Measurements from ENCODE around the gene TXNL4B. TPM values are rescaled to one million over a fixed set of nuclear protein-coding genes. Genes with fewer than 3 reads are reported as not detected.

TXNL4B gene
- 7.7 TPM for total RNA-seq (2021; ENCODE audit: unreplicated experiment)
- polyA plus RNA-seq (2012; ENCODE audit: insufficient read length): 3.5 TPM
- Bru-seq, nascent RNA: percentile 60 among the genes with signal in this experiment
- percentile 68 among the genes with signal in this experiment for BruChase-seq, experiment 1, labeled RNA remaining after a 2-hour chase
- BruChase-seq, experiment 2, labeled RNA remaining after a 6-hour chase: percentile 57 among the genes with signal in this experiment
- long read RNA-seq, transcript TXNL4B-201 (4 exons, 2,556 nt): major isoform, 12 of 18 reads
- long read RNA-seq, partial matches to known transcripts: 0 of 18 reads
- long read RNA-seq, other reads (novel, unspliced or antisense): 6 of 18 reads

GRCh38 chr16:72093448-72094265, at the start of gene TXNL4B, which contains the start of gene DHX38:
TSS of gene TXNL4B (minus strand) at chr16:72093620. CDS start at chr16:72090749, 2,871 bp downstream.
TSS of gene DHX38 (plus strand) at chr16:72093847. CDS start at chr16:72096158, 2,311 bp downstream.
- DNase-seq (ENCODE audit: low read depth, low spot score): peak; percentile 95
- ATAC-seq: peak; percentile 99
- Histone ChIP-seq H3K36me3 (ENCODE audit: control insufficient read depth, insufficient read depth, low read length) (peaks cover 12% of the 10 kb centered on the region), H3K4me1 (ENCODE audit: control insufficient read depth, insufficient read depth, low read length) (peaks cover 15% of the 10 kb centered on the region), H3K4me3 (ENCODE audit: low read depth in 2 of 2, low read length in 2 of 2) (peak within 1 kb of the TSS; percentile 83 to 99), H3K27ac (ENCODE audit: low read length) (peak within 1 kb of the TSS; percentile 91), H3K27me3 (ENCODE audit: control insufficient read depth, insufficient read depth, low read length) (no peaks in the 10 kb centered on the region), H3K9me3 (ENCODE audit: control insufficient read depth, insufficient read depth, low read depth, low read length) (no peaks in the 10 kb centered on the region)
- intact Hi-C loops (cut with micrococcal nuclease; ENCODE audit: unreplicated experiment): no loop called here
- ChIA-PET POLR2A (no interaction called here), CTCF (interaction anchor here (0.6 kb wide), 1 partner anchor 404 kb away, joined by 3 read pairs; no protein-coding TSS in a partner anchor)
- TF ChIP-seq CTCF (IDR thresholded peaks at IDR 0.05) (no peak), POLR2AphosphoS5 (IDR thresholded peaks at IDR 0.05; ENCODE audit: low read depth, low read length) (peak; percentile 73), TCF7L2 (IDR thresholded peaks at IDR 0.05; ENCODE audit: low read depth, low read length) (peak; percentile 72), REST (IDR thresholded peaks at IDR 0.05; ENCODE audit: insufficient read depth in 1 of 2, low read depth in 2 of 2, low read length in 1 of 2) (no peak), SIN3A (IDR thresholded peaks at IDR 0.05; ENCODE audit: borderline replicate concordance, insufficient read depth, low read depth, low read length) (no peak)
- BruUV-seq (replicated peaks): no TSS peak
- in situ Hi-C loops (cut with HindIII; ENCODE audit: low pct_unique_long_range_greater_than_20kb, low sequenced_read_pairs): no loop called here

GRCh38 chr16:72142476-72142875, 49.1 kb upstream of the TXNL4B start:
- no peaks in the 10 kb centered on the region for H3K36me3 ChIP-seq (ENCODE audit: control insufficient read depth, insufficient read depth, low read length)
- H3K4me3 ChIP-seq (ENCODE audit: low read depth in 2 of 2, low read length in 2 of 2): no peak overlapping the region
- ChIA-PET CTCF (no interaction called here), POLR2A (no interaction called here)
- intact Hi-C loops (cut with micrococcal nuclease; ENCODE audit: unreplicated experiment) (no loop called here), in situ Hi-C loops (cut with HindIII; ENCODE audit: low pct_unique_long_range_greater_than_20kb, low sequenced_read_pairs) (no loop called here)
- ATAC-seq (no peak), DNase-seq (ENCODE audit: low read depth, low spot score) (no peak)
- no peaks in the 10 kb centered on the region for H3K4me1 ChIP-seq (ENCODE audit: control insufficient read depth, insufficient read depth, low read length)
- H3K27me3 ChIP-seq (ENCODE audit: control insufficient read depth, insufficient read depth, low read length): no peaks in the 10 kb centered on the region
- H3K9me3 ChIP-seq (ENCODE audit: control insufficient read depth, insufficient read depth, low read depth, low read length): no peaks in the 10 kb centered on the region
- TF ChIP-seq SIN3A (IDR thresholded peaks at IDR 0.05; ENCODE audit: borderline replicate concordance, insufficient read depth, low read depth, low read length) (no peak), REST (IDR thresholded peaks at IDR 0.05; ENCODE audit: insufficient read depth in 1 of 2, low read depth in 2 of 2, low read length in 1 of 2) (no peak), CTCF (IDR thresholded peaks at IDR 0.05) (no peak), TCF7L2 (IDR thresholded peaks at IDR 0.05; ENCODE audit: low read depth, low read length) (no peak), POLR2AphosphoS5 (IDR thresholded peaks at IDR 0.05; ENCODE audit: low read depth, low read length) (no peak)
- H3K27ac ChIP-seq (ENCODE audit: low read length): no peak overlapping the region
- BruUV-seq (replicated peaks): no TSS peak

Measured in Panc1 (cell line).